ENCODE measurements around the gene LCE3E.

The LCE3E gene

GRCh38 chr1:152516082-152516481 is 50.5 kb downstream of the LCE3E start:
- no peak for DNase-seq (ENCODE audit: low read depth)

Measured in iris pigment epithelial cell (primary cell).